ENCODE results near the gene GRIFIN.

GRCh38 chr7:2493205-2494164, 17.3 kb upstream of the GRIFIN start:
- TF ChIP-seq CTCF (conservative IDR thresholded peaks at IDR 0.05; ENCODE audit: low read depth, low read length) (no peak), EZH2 (IDR thresholded peaks at IDR 0.05; ENCODE audit: low read length, unreplicated experiment) (no peak)

Data from PC-3 (cell line).